Activated naive CD8-positive, alpha-beta T cell treated with anti-CD3 and anti-CD28 coated beads for 36 hours (primary cell): ENCODE data around the gene PDE4D. TPM values are rescaled to one million over a fixed set of nuclear protein-coding genes. Genes with fewer than 3 reads are reported as not detected.

Experiments used
- DNase-seq: peaks from one replicate; pipeline ENCODE4 v3.0.0; 2021
- H3K27ac Mint-ChIP-seq: one replicate; pipeline ENCODE4 v1.8.0; 2022; ENCODE audit warnings: mild to moderate bottlenecking, moderate library complexity, mixed read lengths
- H3K27me3 Mint-ChIP-seq: one replicate; pipeline ENCODE4 v1.8.0; 2022; ENCODE audit warnings: mild to moderate bottlenecking, mixed read lengths
- H3K36me3 Mint-ChIP-seq: one replicate; pipeline ENCODE4 v1.8.0; 2021; ENCODE audit warnings: mild to moderate bottlenecking, mixed read lengths
- H3K4me1 Mint-ChIP-seq: one replicate; pipeline ENCODE4 v1.8.0; 2021; ENCODE audit warnings: mixed read lengths
- H3K4me3 Mint-ChIP-seq: one replicate; pipeline ENCODE4 v1.8.0; 2022; ENCODE audit warnings: mild to moderate bottlenecking, moderate library complexity, mixed read lengths
- H3K9me3 Mint-ChIP-seq: one replicate; pipeline ENCODE4 v1.8.0; 2022; ENCODE audit warnings: mixed read lengths
- total RNA-seq, 2 experiments: library from RNA; stranded (reverse); gene quantifications; one replicate each; pipeline ENCODE4 v1.2.3, GENCODE V29; 2021

Gene PDE4D
- total RNA-seq, 2 experiments from 2014 or later = 40.7 TPM

GRCh38 chr5:59354274-59354673, 539.3 kb downstream of the PDE4D start:
- Mint-ChIP-seq H3K4me1 (peaks cover 3% of the 10 kb centered on the region), H3K27me3 (peaks cover 14% of the 10 kb centered on the region), H3K27ac (no peak overlapping the region), H3K4me3 (no peak overlapping the region), H3K36me3 (no peaks in the 10 kb centered on the region), H3K9me3 (no peaks in the 10 kb centered on the region)
- no peak for DNase-seq

- DNase-seq = no peak
- H3K27me3 Mint-ChIP-seq = peaks cover 14% of the 10 kb centered on the region
- H3K27ac Mint-ChIP-seq = no peak overlapping the region
- no peaks in the 10 kb centered on the region for H3K36me3 Mint-ChIP-seq
- no peak overlapping the region for H3K4me3 Mint-ChIP-seq
- H3K9me3 Mint-ChIP-seq = no peaks in the 10 kb centered on the region
- H3K4me1 Mint-ChIP-seq = no peaks in the 10 kb centered on the region
These were observed 542.3 kb downstream of the PDE4D start for GRCh38 chr5:59351076-59351794.

- H3K9me3 Mint-ChIP-seq = no peaks in the 10 kb centered on the region
- no peaks in the 10 kb centered on the region for H3K4me1 Mint-ChIP-seq
- no peak overlapping the region for H3K4me3 Mint-ChIP-seq
- H3K27ac Mint-ChIP-seq = no peak overlapping the region
- H3K27me3 Mint-ChIP-seq = peaks cover 8% of the 10 kb centered on the region
- no peak for DNase-seq
- no peaks in the 10 kb centered on the region for H3K36me3 Mint-ChIP-seq
These were observed 545.3 kb downstream of the PDE4D start for GRCh38 chr5:59348189-59348588.

GRCh38 chr5:59346982-59347381, 546.5 kb downstream of the PDE4D start:
- peaks cover 15% of the 10 kb centered on the region for H3K27me3 Mint-ChIP-seq
- no peak overlapping the region for H3K4me3 Mint-ChIP-seq
- H3K9me3 Mint-ChIP-seq = no peaks in the 10 kb centered on the region
- DNase-seq = no peak
- no peaks in the 10 kb centered on the region for H3K36me3 Mint-ChIP-seq
- no peak overlapping the region for H3K27ac Mint-ChIP-seq
- H3K4me1 Mint-ChIP-seq = peaks cover 3% of the 10 kb centered on the region

- no peaks in the 10 kb centered on the region for H3K36me3 Mint-ChIP-seq
- no peak overlapping the region for H3K27ac Mint-ChIP-seq
- no peaks in the 10 kb centered on the region for H3K9me3 Mint-ChIP-seq
- DNase-seq = no peak
- H3K4me3 Mint-ChIP-seq = no peak overlapping the region
- peaks cover 15% of the 10 kb centered on the region for H3K27me3 Mint-ChIP-seq
- H3K4me1 Mint-ChIP-seq = peaks cover 3% of the 10 kb centered on the region
These were observed 547.0 kb downstream of the PDE4D start for GRCh38 chr5:59346514-59346913.

GRCh38 chr5:59342181-59342580, 551.3 kb downstream of the PDE4D start:
- no peak for DNase-seq
- Mint-ChIP-seq H3K4me1 (peaks cover 3% of the 10 kb centered on the region), H3K27me3 (peaks cover 45% of the 10 kb centered on the region), H3K27ac (no peak overlapping the region), H3K4me3 (no peak overlapping the region), H3K36me3 (no peaks in the 10 kb centered on the region), H3K9me3 (no peaks in the 10 kb centered on the region)

- Mint-ChIP-seq H3K27ac (no peak overlapping the region), H3K4me3 (no peak overlapping the region), H3K27me3 (peaks cover 45% of the 10 kb centered on the region), H3K36me3 (no peaks in the 10 kb centered on the region), H3K4me1 (peaks cover 3% of the 10 kb centered on the region), H3K9me3 (no peaks in the 10 kb centered on the region)
- no peak for DNase-seq
These were observed 551.8 kb downstream of the PDE4D start for GRCh38 chr5:59341760-59342159.

- H3K27me3 Mint-ChIP-seq = peaks cover 45% of the 10 kb centered on the region
These were observed 552.4 kb downstream of the PDE4D start for GRCh38 chr5:59341155-59341554.

GRCh38 chr5:59340637-59341036, 552.9 kb downstream of the PDE4D start:
- peaks cover 3% of the 10 kb centered on the region for H3K4me1 Mint-ChIP-seq

More at GRCh38 chr5:59341155-59341554, 552.4 kb downstream of the PDE4D start:
- no peak for DNase-seq
- Mint-ChIP-seq H3K4me1 (peaks cover 3% of the 10 kb centered on the region), H3K9me3 (no peaks in the 10 kb centered on the region), H3K27ac (no peak overlapping the region), H3K4me3 (no peak overlapping the region), H3K36me3 (no peaks in the 10 kb centered on the region)

GRCh38 chr5:59337240-59337639, 556.3 kb downstream of the PDE4D start:
- H3K4me1 Mint-ChIP-seq = peaks cover under 1% of the 10 kb centered on the region
- H3K9me3 Mint-ChIP-seq = no peaks in the 10 kb centered on the region
- H3K27me3 Mint-ChIP-seq = peaks cover 31% of the 10 kb centered on the region
- no peaks in the 10 kb centered on the region for H3K36me3 Mint-ChIP-seq
- no peak overlapping the region for H3K27ac Mint-ChIP-seq
- DNase-seq = no peak
- H3K4me3 Mint-ChIP-seq = no peak overlapping the region

More at GRCh38 chr5:59340637-59341036, 552.9 kb downstream of the PDE4D start:
- H3K27me3 Mint-ChIP-seq = peaks cover 44% of the 10 kb centered on the region
- no peak overlapping the region for H3K4me3 Mint-ChIP-seq
- no peak for DNase-seq
- H3K9me3 Mint-ChIP-seq = no peaks in the 10 kb centered on the region
- H3K27ac Mint-ChIP-seq = no peak overlapping the region
- no peaks in the 10 kb centered on the region for H3K36me3 Mint-ChIP-seq

GRCh38 chr5:59335544-59335943, 558.0 kb downstream of the PDE4D start:
- Mint-ChIP-seq H3K36me3 (no peaks in the 10 kb centered on the region), H3K4me3 (no peak overlapping the region)

GRCh38 chr5:59333416-59333815, 560.1 kb downstream of the PDE4D start:
- Mint-ChIP-seq H3K27ac (no peak overlapping the region), H3K36me3 (no peaks in the 10 kb centered on the region), H3K27me3 (peaks cover 20% of the 10 kb centered on the region), H3K4me1 (no peaks in the 10 kb centered on the region), H3K9me3 (no peaks in the 10 kb centered on the region), H3K4me3 (no peak overlapping the region)
- DNase-seq = no peak

More at GRCh38 chr5:59335544-59335943, 558.0 kb downstream of the PDE4D start:
- Mint-ChIP-seq H3K27me3 (peaks cover 27% of the 10 kb centered on the region), H3K27ac (no peak overlapping the region), H3K9me3 (no peaks in the 10 kb centered on the region), H3K4me1 (no peaks in the 10 kb centered on the region)
- no peak for DNase-seq

- H3K36me3 Mint-ChIP-seq = no peaks in the 10 kb centered on the region
- H3K4me1 Mint-ChIP-seq = no peaks in the 10 kb centered on the region
- H3K27me3 Mint-ChIP-seq = peaks cover 12% of the 10 kb centered on the region
- no peak for DNase-seq
- no peak overlapping the region for H3K27ac Mint-ChIP-seq
- no peaks in the 10 kb centered on the region for H3K9me3 Mint-ChIP-seq
- H3K4me3 Mint-ChIP-seq = no peak overlapping the region
These were observed 561.1 kb downstream of the PDE4D start for GRCh38 chr5:59332236-59332973.

- DNase-seq = no peak
- Mint-ChIP-seq H3K4me1 (no peaks in the 10 kb centered on the region), H3K9me3 (no peaks in the 10 kb centered on the region), H3K27me3 (peaks cover 17% of the 10 kb centered on the region), H3K36me3 (no peaks in the 10 kb centered on the region), H3K4me3 (no peak overlapping the region), H3K27ac (no peak overlapping the region)
These were observed 562.8 kb downstream of the PDE4D start for GRCh38 chr5:59330680-59331079.

GRCh38 chr5:59328709-59329296, 564.7 kb downstream of the PDE4D start:
- H3K4me1 Mint-ChIP-seq = no peaks in the 10 kb centered on the region
- no peaks in the 10 kb centered on the region for H3K9me3 Mint-ChIP-seq
- H3K4me3 Mint-ChIP-seq = no peak overlapping the region
- no peak overlapping the region for H3K27ac Mint-ChIP-seq
- peaks cover 25% of the 10 kb centered on the region for H3K27me3 Mint-ChIP-seq
- DNase-seq = no peak
- no peaks in the 10 kb centered on the region for H3K36me3 Mint-ChIP-seq
